Caco-2 (cell line): ENCODE data around the gene HEATR3. TPM values are rescaled to one million over a fixed set of nuclear protein-coding genes. Genes with fewer than 3 reads are reported as not detected.

Experiments used
- BruUV-seq: library from RNA; stranded (reverse); fragments of 400-500 nt; replicated peaks from 2 replicates; lab custom pipeline; 2021; lab: Mats Ljungman, UMichigan
- CTCF ChIA-PET: fragments of 300-600 bp; sonication (Branson Sonifier 250); formaldehyde crosslinking; loops from one replicate; lab custom pipeline; 2022; ENCODE audit warnings: antibody characterized with exemption; lab: Charles Lee
- POLR2A ChIA-PET: fragments of 300-600 bp; sonication (Branson Sonifier 250); formaldehyde crosslinking; loops from one replicate; lab custom pipeline; 2022; ENCODE audit warnings: antibody characterized with exemption; lab: Charles Lee
- DNase-seq, 2 experiments: peaks; one replicate each; pipeline versions ENCODE4 v3.0.0 to v3.0.0-alpha.2; 2020 to 2022
- H3K27me3 ChIP-seq: replicated peaks from 2 replicates; pipeline ENCODE4 v1.6.0; 2011; ENCODE audit warnings: low read length; ENCODE audit not compliant: control insufficient read depth, insufficient read depth
- H3K36me3 ChIP-seq: 2 replicates; pipeline ENCODE4 v1.5.1; 2011; ENCODE audit warnings: low read length; ENCODE audit not compliant: control insufficient read depth, insufficient read depth
- H3K4me1 ChIP-seq: fragments of 250-450 bp; sonication (Bioruptor Pico); 2 replicates; pipeline ENCODE4 v1.5.1; 2020; ENCODE audit warnings: mild to moderate bottlenecking
- H3K4me3 ChIP-seq: 2 replicates; pipeline ENCODE4 v1.5.1; 2011; ENCODE audit warnings: low read depth, mild to moderate bottlenecking, control low read depth, low read length
- H3K9me3 ChIP-seq: fragments of 250-450 bp; sonication (Bioruptor Pico); 2 replicates; pipeline ENCODE4 v1.5.1; 2020; ENCODE audit warnings: mild to moderate bottlenecking, moderate library complexity
- H3K27ac Mint-ChIP-seq: one replicate; pipeline ENCODE4 v1.8.0; 2022; ENCODE audit warnings: mixed read lengths; ENCODE audit not compliant: unreplicated experiment
- H3K27me3 Mint-ChIP-seq: one replicate; pipeline ENCODE4 v1.8.0; 2022; ENCODE audit warnings: mixed read lengths; ENCODE audit not compliant: insufficient read depth, unreplicated experiment
- H3K36me3 Mint-ChIP-seq: one replicate; pipeline ENCODE4 v1.8.0; 2022; ENCODE audit warnings: mild to moderate bottlenecking, mixed read lengths; ENCODE audit not compliant: insufficient read depth, unreplicated experiment
- H3K4me1 Mint-ChIP-seq: one replicate; pipeline ENCODE4 v1.8.0; 2022; ENCODE audit warnings: low read depth, mixed read lengths; ENCODE audit not compliant: unreplicated experiment
- H3K4me3 Mint-ChIP-seq: one replicate; pipeline ENCODE4 v1.8.0; 2022; ENCODE audit warnings: mild to moderate bottlenecking, moderate library complexity, mixed read lengths; ENCODE audit not compliant: unreplicated experiment
- H3K9me3 Mint-ChIP-seq: one replicate; pipeline ENCODE4 v1.8.0; 2022; ENCODE audit warnings: mixed read lengths; ENCODE audit not compliant: unreplicated experiment
- CTCF ChIP-seq, 2 experiments: fragments of 200-600 bp in 1 of 2; IDR thresholded peaks; 1 replicate in 1 of 2; 2 replicates in 1 of 2; pipeline versions ENCODE4 v1.5.1 to v1.8.0; 2011 to 2022; ENCODE audit warnings: antibody characterized with exemption in 1 of 2, control low read depth in 1 of 2, inconsistent platforms in 1 of 2, low read depth in 1 of 2, low read length in 1 of 2, mild to moderate bottlenecking in 1 of 2, moderate library complexity in 1 of 2; ENCODE audit not compliant: insufficient read depth in 1 of 2, severe bottlenecking in 1 of 2, unreplicated experiment in 1 of 2
- intact Hi-C: fragments of 100-400 bp; cut with micrococcal nuclease; formaldehyde crosslinking; loops from one replicate; pipeline ENCODE4 v1.10.0; 2022; ENCODE audit not compliant: unreplicated experiment
- total RNA-seq: library from RNA; stranded (reverse); gene quantifications from 2 replicates; pipeline ENCODE4 v1.2.3, GENCODE V29; 2022

HEATR3 gene
- total RNA-seq, 1 experiment from 2014 or later, result 41.6 TPM

- Histone ChIP-seq H3K36me3 (no peaks in the 10 kb centered on the region; the same call in 1 of the 2 replicates), H3K9me3 (peaks cover 17% of the 10 kb centered on the region), H3K27me3 (no peaks in the 10 kb centered on the region), H3K4me3 (no peak overlapping the region), H3K4me1 (no peaks in the 10 kb centered on the region)
- no peaks in the 10 kb centered on the region for H3K27me3 Mint-ChIP-seq
- ChIA-PET CTCF (no interaction called here), POLR2A (no interaction called here)
- no peaks in the 10 kb centered on the region for H3K4me1 Mint-ChIP-seq
- intact Hi-C loops, result no loop called here
- H3K36me3 Mint-ChIP-seq, result no peaks in the 10 kb centered on the region
- no peak overlapping the region for H3K27ac Mint-ChIP-seq
- peaks cover 18% of the 10 kb centered on the region for H3K9me3 Mint-ChIP-seq
- no TSS peak for BruUV-seq
- H3K4me3 Mint-ChIP-seq, result no peak overlapping the region
- no peak for TF ChIP-seq CTCF (IDR thresholded peaks at IDR 0.05; ENCODE audit: insufficient read depth in 1 of 2, low read depth in 1 of 2, low read length in 1 of 2, severe bottlenecking in 1 of 2, unreplicated experiment in 1 of 2)
- no peak for DNase-seq
Observed at GRCh38 chr16:50056226-50056625, 9.5 kb upstream of the HEATR3 start.

GRCh38 chr16:50058091-50058771 lies 7.5 kb upstream of the HEATR3 start:
- no peaks in the 10 kb centered on the region; the same call in 1 of the 2 replicates for H3K36me3 ChIP-seq
- peaks cover 17% of the 10 kb centered on the region for H3K9me3 ChIP-seq
- DNase-seq, result no peak
- Mint-ChIP-seq H3K36me3 (no peaks in the 10 kb centered on the region), H3K27ac (no peak overlapping the region), H3K4me1 (no peaks in the 10 kb centered on the region), H3K9me3 (peaks cover 18% of the 10 kb centered on the region), H3K4me3 (no peak overlapping the region), H3K27me3 (no peaks in the 10 kb centered on the region)
- no peaks in the 10 kb centered on the region for H3K27me3 ChIP-seq
- BruUV-seq, result no TSS peak
- TF ChIP-seq CTCF (IDR thresholded peaks at IDR 0.05; ENCODE audit: insufficient read depth in 1 of 2, low read depth in 1 of 2, low read length in 1 of 2, severe bottlenecking in 1 of 2, unreplicated experiment in 1 of 2), result no peak
- CTCF ChIA-PET, result no interaction called here
- POLR2A ChIA-PET, result no interaction called here
- intact Hi-C loops, result no loop called here
- no peak overlapping the region for H3K4me3 ChIP-seq
- H3K4me1 ChIP-seq, result no peaks in the 10 kb centered on the region

DNA sequence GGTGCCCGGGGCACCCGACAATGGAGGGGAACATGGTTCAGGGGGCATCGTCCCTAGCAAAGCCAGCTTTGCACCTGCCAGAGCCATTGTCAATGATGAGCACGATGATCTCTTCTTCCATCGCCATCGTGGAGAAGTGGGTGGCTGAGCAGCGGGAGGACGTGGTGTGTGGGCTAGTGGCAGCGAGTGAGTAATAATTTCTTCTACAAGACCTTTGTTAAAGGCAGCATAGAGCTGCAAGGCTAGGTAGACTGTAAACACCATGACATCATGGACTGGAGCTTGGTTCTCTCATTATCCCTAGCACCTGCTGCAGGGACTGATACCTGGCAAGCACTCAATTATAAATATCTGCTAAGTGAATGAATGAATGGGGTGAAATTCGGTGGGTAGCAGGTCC lies 6.7 kb upstream of the HEATR3 start:
- ChIA-PET CTCF (no interaction called here), POLR2A (no interaction called here)
- Histone ChIP-seq H3K4me1 (no peaks in the 10 kb centered on the region), H3K4me3 (no peak overlapping the region), H3K27me3 (no peaks in the 10 kb centered on the region), H3K36me3 (no peaks in the 10 kb centered on the region; the same call in 1 of the 2 replicates), H3K9me3 (peaks cover 17% of the 10 kb centered on the region)
- no peak for DNase-seq
- intact Hi-C loops, result no loop called here
- Mint-ChIP-seq H3K9me3 (peaks cover 18% of the 10 kb centered on the region), H3K27ac (no peak overlapping the region), H3K27me3 (no peaks in the 10 kb centered on the region), H3K4me1 (no peaks in the 10 kb centered on the region), H3K4me3 (no peak overlapping the region), H3K36me3 (no peaks in the 10 kb centered on the region)
- no TSS peak for BruUV-seq
- no peak for TF ChIP-seq CTCF (IDR thresholded peaks at IDR 0.05; ENCODE audit: insufficient read depth in 1 of 2, low read depth in 1 of 2, low read length in 1 of 2, severe bottlenecking in 1 of 2, unreplicated experiment in 1 of 2)
